ENCODE measurements around the gene ABHD17B.

GRCh38 chr9:71897577-71897976, 13.4 kb downstream of the ABHD17B start:
- TF ChIP-seq CTCF (IDR thresholded peaks at IDR 0.05): no peak
- TF ChIP-seq POLR2A (IDR thresholded peaks at IDR 0.05): no peak

Measured in adrenal gland (tissue), 5 donors.